ENCODE measurements around the gene HSD17B3. TPM values are rescaled to one million over a fixed set of nuclear protein-coding genes. Genes with fewer than 3 reads are reported as not detected.

HSD17B3 gene
- total and polyA plus RNA-seq, 10 of the 15 experiments (the other 5 are each of a cell fraction or from before 2014, with no cell fraction given): not detected

GRCh38 chr9:96219026-96219899 is 82.7 kb downstream of the HSD17B3 start:
- peak; percentile 36 to 60 (median 36); a peak in 5 of 6 replicates for TF ChIP-seq CTCF (IDR thresholded peaks at IDR 0.05 in 2 of 3, conservative IDR thresholded peaks at IDR 0.05 in 1 of 3; ENCODE audit: control insufficient read depth in 2 of 3, extremely low read depth in 1 of 3, insufficient read depth in 1 of 3, low read depth in 3 of 3, low read length in 3 of 3)
- TF ChIP-seq ATF7 (IDR thresholded peaks at IDR 0.05; ENCODE audit: low read depth): no peak
- Histone ChIP-seq H3K9ac (ENCODE audit: control insufficient read depth, insufficient read depth, low read length) (no peak overlapping the region), H2AFZ (ENCODE audit: control insufficient read depth, low read depth, low read length) (no peak overlapping the region), H4K20me1 (ENCODE audit: control insufficient read depth, insufficient read depth) (no peaks in the 10 kb centered on the region), H3K36me3 (ENCODE audit: control insufficient read depth in 2 of 2, insufficient read depth in 2 of 2, low read length in 1 of 2) (no peaks in the 10 kb centered on the region), H3K79me2 (ENCODE audit: control insufficient read depth, insufficient read depth, low read length) (no peaks in the 10 kb centered on the region), H3K4me1 (ENCODE audit: control insufficient read depth, insufficient read depth, low read length) (peaks cover 6% of the 10 kb centered on the region), H3K27me3 (replicated peaks in 1 of 2; ENCODE audit: control insufficient read depth in 2 of 2, insufficient read depth in 2 of 2, low read length in 1 of 2) (peaks cover 0 to 2% of the 10 kb centered on the region in 2 experiments; a peak in 1 of 4 replicates), H3K27ac (ENCODE audit: control insufficient read depth, insufficient read depth) (no peak overlapping the region), H3K4me2 (ENCODE audit: control insufficient read depth, insufficient read depth) (no peak overlapping the region), H3K9me3 (replicated peaks; ENCODE audit: control insufficient read depth, insufficient read depth, low read length) (no peaks in the 10 kb centered on the region; the same call in 2 of the 3 replicates), H3K4me3 (no peak overlapping the region)
- RAD21 ChIA-PET (ENCODE audit: unreplicated experiment): interaction anchor here (2.1 kb wide), 1 partner anchor 493 kb away, joined by 15 read pairs; no protein-coding TSS in a partner anchor
- BruUV-seq (replicated peaks): no TSS peak
- in situ Hi-C loops (cut with MboI): loop anchor here (25.0 kb wide), 1 partner anchor 1532 kb away; no protein-coding TSS in a partner anchor
- POLR2A ChIA-PET: no interaction called here
- DNase-seq (ENCODE audit: low read depth, low spot score) (no peak), ATAC-seq (no peak), FAIRE-seq (no peak)
- CTCF ChIA-PET: interaction anchor here (1.5 kb wide), 1 partner anchor 1538 kb away, joined by 6 read pairs; no protein-coding TSS in a partner anchor
- SMC1A ChIA-PET (ENCODE audit: uncharacterized antibody, unreplicated experiment): interaction anchor here (0.5 kb wide), 1 partner anchor 475 kb away, joined by 3 read pairs; no protein-coding TSS in a partner anchor
- 47% methylated on average over 76 of the region's 81 CpGs for WGBS (ENCODE audit: insufficient coverage, insufficient replicate concordance, low lambda C conversion rate, missing lambda C conversion rate)
- intact Hi-C loops (cut with micrococcal nuclease; ENCODE audit: unreplicated experiment): loop anchor here (5.0 to 10.0 kb wide), 6 partner anchors 82 to 1534 kb away; no protein-coding TSS in a partner anchor
